Spleen (tissue), 11 donors: Measurements from ENCODE around the gene ENOX2. TPM values are rescaled to one million over a fixed set of nuclear protein-coding genes. Genes with fewer than 3 reads are reported as not detected.
"Not testable (repeated sequence)": the region's sequence is repeated elsewhere in the genome, so short reads cannot be mapped to it uniquely, and the experiment has no call there.

Experiments used
- DNase-seq: peaks from one replicate; pipeline ENCODE4 v3.0.0-alpha.2; 2020
- H3K27ac ChIP-seq, 8 donors: fragments of 200-600 bp; sonication (generic) in 7 of 8; 1 replicate in 4 of 8; 2 replicates in 4 of 8; pipeline versions ENCODE4 v1.5.0 to v1.8.0; 2016 to 2021; ENCODE audit warnings: inconsistent platforms in 4 of 8, mild to moderate bottlenecking in 4 of 8, moderate library complexity in 1 of 8
- H3K27me3 ChIP-seq, 7 donors: fragments of 200-600 bp; sonication (generic) in 6 of 7; replicated peaks in 1 of 7; 1 replicate in 4 of 7; 2 replicates in 3 of 7; pipeline versions ENCODE4 v1.5.0 to v1.8.0; 2016 to 2021; ENCODE audit warnings: inconsistent platforms in 3 of 7, mild to moderate bottlenecking in 1 of 7
- H3K36me3 ChIP-seq, 6 donors: fragments of 200-600 bp; sonication (generic) in 5 of 6; 1 replicate in 4 of 6; 2 replicates in 2 of 6; pipeline versions ENCODE4 v1.5.0 to v1.8.0; 2016 to 2021; ENCODE audit warnings: inconsistent platforms in 2 of 6
- H3K4me1 ChIP-seq, 6 donors: fragments of 200-600 bp; sonication (generic) in 5 of 6; 1 replicate in 3 of 6; 2 replicates in 3 of 6; pipeline versions ENCODE4 v1.5.0 to v1.8.0; 2016 to 2021; ENCODE audit warnings: inconsistent platforms in 3 of 6
- H3K4me3 ChIP-seq, 8 donors: fragments of 200-600 bp; sonication (generic) in 7 of 8; 1 replicate in 4 of 8; 2 replicates in 4 of 8; pipeline versions ENCODE4 v1.5.0 to v1.8.0; 2016 to 2021; ENCODE audit warnings: inconsistent platforms in 4 of 8, mild to moderate bottlenecking in 4 of 8, moderate library complexity in 2 of 8
- H3K9me3 ChIP-seq, 8 donors: fragments of 200-600 bp; sonication (generic) in 7 of 8; 1 replicate in 4 of 8; 2 replicates in 4 of 8; pipeline versions ENCODE4 v1.5.0 to v1.8.0; 2016 to 2021; ENCODE audit warnings: inconsistent platforms in 4 of 8
- CTCF ChIP-seq, 11 experiments: fragments of 200-600 bp in 7 of 11; fragments of 450-650 bp in 4 of 11; sonication (generic) in 4 of 11; IDR thresholded peaks in 8 of 11; conservative IDR thresholded peaks in 3 of 11; 1 replicate in 7 of 11; 2 replicates in 4 of 11; pipeline versions ENCODE4 v1.4.0 to v1.8.0; 2016 to 2021; ENCODE audit warnings: antibody characterized with exemption in 11 of 11, inconsistent platforms in 4 of 11, mild to moderate bottlenecking in 1 of 11
- POLR2A ChIP-seq, 3 donors: fragments of 450-650 bp; IDR thresholded peaks; one replicate each; pipeline ENCODE4 v1.5.1; 2017; ENCODE audit warnings: antibody characterized with exemption in 3 of 3, mild to moderate bottlenecking in 1 of 3
- POLR2AphosphoS5 ChIP-seq, 3 donors: sonication (generic); formaldehyde crosslinking; IDR thresholded peaks; one replicate each; pipeline ENCODE4 v1.5.1; 2017; ENCODE audit warnings: antibody characterized with exemption in 3 of 3
- WGBS, 5 donors: extraction: QIAGEN DNeasy Blood & Tissue Kit in 3 of 5; methylation state at CpG; one replicate each; pipeline versions ENCODE4 v1.1.5 to v1.1.7; 2013 to 2018; 5-methylcytosine and 5-hydroxymethylcytosine counted together
- intact Hi-C: fragments of 100-400 bp; cut with DNase I; formaldehyde crosslinking; loops from one replicate; pipeline ENCODE4 v1.15.0; 2023; ENCODE audit warnings: low total_unique reads
- polyA plus RNA-seq, 3 donors: library from polyadenylated mRNA; stranded (reverse); fragments of 200-250 nt; gene quantifications; one replicate each; pipeline ENCODE4 v1.2.1, GENCODE V29; 2013
- total RNA-seq, 7 donors: library from RNA; depleted of rRNA in 3 of 7; stranded (reverse); fragments of >200 nt in 3 of 7; fragmentation: NEBNext Ultra II Directional in 4 of 7; extraction: Animal tissue kit (Norgen Biotek cat#: 25700) in 4 of 7; gene quantifications; one replicate each; pipeline versions ENCODE4 v1.1.0 to v1.2.1, GENCODE V29; 2016 to 2021
- donor health status: healthy with polysubstance abuse.
- donor health status: DM: no; HTN: no; CAD: no; lungs with moderate emphysema.
- donor health status: DM: no; HTN: no; CAD: no.
- donor health status: Bipolar disorder and iron deficiency.
- donor health status: healthy.
- donor health status: DM: no; HTN: no; CAD: no.
- donor health status: DM: yes; HTN: yes; CAD: no.

Gene ENOX2
- total and polyA plus RNA-seq, 10 donors = 5.2 to 30.0 (median 17.4) TPM

- DNase-seq = no peak
- Histone ChIP-seq H3K27ac (no peak overlapping the region), H3K27me3 (no peaks in the 10 kb centered on the region), H3K9me3 (no peaks in the 10 kb centered on the region), H3K36me3 (no peaks in the 10 kb centered on the region), H3K4me3 (no peak overlapping the region), H3K4me1 (no peaks in the 10 kb centered on the region)
- TF ChIP-seq CTCF (IDR thresholded peaks at IDR 0.05 in 8 of 11, conservative IDR thresholded peaks at IDR 0.05 in 3 of 11) = no peak
- TF ChIP-seq POLR2A (IDR thresholded peaks at IDR 0.05) = no peak
- TF ChIP-seq POLR2AphosphoS5 (IDR thresholded peaks at IDR 0.05) = no peak
- intact Hi-C loops = no loop called here
Measured at GRCh38 chrX:130937101-130937500, 34.1 kb upstream of the ENOX2 start.

DNA sequence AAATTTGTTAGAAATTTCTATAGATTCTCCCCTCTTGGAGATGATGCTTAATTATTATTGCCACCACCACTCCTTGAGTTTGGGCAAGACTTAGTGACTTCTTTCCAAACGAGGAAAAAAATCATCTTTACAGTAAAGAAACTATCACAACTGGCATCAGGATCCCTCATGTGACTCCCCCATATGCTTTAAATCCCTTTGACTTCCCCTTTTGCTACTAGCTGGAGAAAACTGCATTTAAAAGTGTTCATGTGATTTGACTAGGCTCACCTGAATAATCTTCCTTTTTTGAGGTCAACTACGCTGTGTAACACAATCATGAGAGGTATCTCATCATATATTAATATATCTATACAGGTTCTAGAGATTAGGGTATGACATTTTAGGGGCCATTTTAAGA, 30.3 kb upstream of the ENOX2 start:
- Histone ChIP-seq H3K27me3 (peaks cover 0 to 4% (median 0%) of the 10 kb centered on the region in 7 donors), H3K36me3 (no peaks in the 10 kb centered on the region), H3K27ac (no peak overlapping the region), H3K4me1 (no peaks in the 10 kb centered on the region), H3K9me3 (no peaks in the 10 kb centered on the region), H3K4me3 (no peak overlapping the region)
- TF ChIP-seq POLR2A (IDR thresholded peaks at IDR 0.05) = no peak
- no peak for TF ChIP-seq CTCF (IDR thresholded peaks at IDR 0.05 in 8 of 11, conservative IDR thresholded peaks at IDR 0.05 in 3 of 11)
- no peak for TF ChIP-seq POLR2AphosphoS5 (IDR thresholded peaks at IDR 0.05)
- 45 to 53% (median 50%) methylated on average over 2 of the region's 2 CpGs for WGBS, 5 donors
- intact Hi-C loops = no loop called here
- DNase-seq = no peak

DNA sequence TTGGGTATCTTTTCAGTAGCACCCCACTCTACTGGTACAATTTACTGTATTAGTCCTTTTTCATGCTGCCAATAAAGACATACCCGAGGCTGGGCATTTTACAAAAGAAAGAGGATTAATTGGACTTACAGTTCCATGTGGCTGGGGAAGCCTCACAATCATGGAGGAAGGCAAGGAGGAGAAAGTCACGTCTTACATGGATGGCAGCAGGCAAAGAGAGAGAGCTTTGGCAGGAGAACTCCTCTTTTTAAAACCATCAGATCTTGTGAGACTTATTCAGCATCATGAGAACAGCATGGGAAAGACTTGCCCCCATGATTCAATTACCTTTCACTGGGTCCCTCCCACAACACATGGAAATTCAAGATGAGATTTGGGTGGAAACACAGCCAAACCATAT, 17.4 kb upstream of the ENOX2 start:
- intact Hi-C loops, H3K36me3 ChIP-seq, H3K4me1 ChIP-seq, H3K4me3 ChIP-seq, H3K27me3 ChIP-seq, DNase-seq, H3K27ac ChIP-seq, H3K9me3 ChIP-seq: not testable (repeated sequence)
- WGBS, 5 donors = 46 to 81% (median 57%) methylated on average over 2 of the region's 2 CpGs

DNA sequence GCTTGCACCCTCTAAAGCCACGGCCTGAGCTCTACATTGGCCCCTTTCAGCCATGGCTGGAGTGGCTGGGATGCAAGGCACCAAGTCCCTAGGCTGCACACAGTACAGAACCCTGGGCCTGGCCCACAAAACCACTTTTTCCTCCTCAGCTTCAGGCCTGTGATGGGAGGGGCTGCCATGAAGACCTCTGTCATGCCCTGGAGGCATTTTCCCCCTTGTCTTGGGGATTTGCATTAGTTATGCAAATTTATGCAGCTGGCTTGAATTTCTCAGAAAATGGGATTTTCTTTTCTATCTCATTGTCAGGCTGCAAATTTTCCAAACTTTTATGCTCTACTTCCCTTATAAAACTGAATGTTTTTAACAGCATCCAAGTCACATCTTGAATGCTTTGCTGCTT, 16.7 kb upstream of the ENOX2 start:
- intact Hi-C loops = loop anchor here (10.0 kb wide), 3 partner anchors 345 to 1315 kb away; no protein-coding TSS in a partner anchor
- not testable (repeated sequence) for H3K27ac ChIP-seq, H3K27me3 ChIP-seq, H3K4me1 ChIP-seq, H3K4me3 ChIP-seq, H3K36me3 ChIP-seq, H3K9me3 ChIP-seq, DNase-seq
- 18 to 88% (median 45%) methylated on average over 1 of the region's 1 CpG; no CpG with 5 or more reads in 1 of the 5 donors for WGBS, 5 donors

- WGBS, 5 donors = 39 to 78% (median 64%) methylated on average over 2 of the region's 2 CpGs
- H3K4me1 ChIP-seq, DNase-seq, H3K27ac ChIP-seq, H3K27me3 ChIP-seq, H3K9me3 ChIP-seq, H3K4me3 ChIP-seq, H3K36me3 ChIP-seq: not testable (repeated sequence)
- intact Hi-C loops = loop anchor here (10.0 kb wide), 3 partner anchors 344 to 1314 kb away; no protein-coding TSS in a partner anchor
Measured at GRCh38 chrX:130918498-130918897, 15.5 kb upstream of the ENOX2 start.
